PC-9 (cell line): ENCODE results near the gene KCNJ16. TPM values are rescaled to one million over a fixed set of nuclear protein-coding genes. Genes with fewer than 3 reads are reported as not detected.

Source experiments
- BruUV-seq: library from RNA; stranded (reverse); fragments of 400-500 nt; replicated peaks from 2 replicates; lab custom pipeline; 2021; lab: Mats Ljungman, UMichigan
- CTCF ChIA-PET: fragments of 300-600 bp; sonication (Branson Sonifier 250); formaldehyde crosslinking; loops from one replicate; lab custom pipeline; 2022; ENCODE audit warnings: antibody characterized with exemption; lab: Charles Lee
- POLR2A ChIA-PET: fragments of 300-600 bp; sonication (Branson Sonifier 250); formaldehyde crosslinking; loops from one replicate; lab custom pipeline; 2022; ENCODE audit warnings: antibody characterized with exemption; ENCODE audit not compliant: unreplicated experiment; lab: Charles Lee
- DNase-seq, 2 experiments: peaks; one replicate each; pipeline versions ENCODE4 v3.0.0 to v3.0.0-alpha.2; 2015 to 2022; ENCODE audit warnings: mixed read lengths in 1 of 2
- H2AFZ ChIP-seq: fragments of 200-600 bp; sonication (generic); 2 replicates; pipeline ENCODE4 v1.8.1; 2017; ENCODE audit warnings: antibody characterized with exemption
- H3F3A ChIP-seq: fragments of 200-600 bp; sonication (generic); 2 replicates; pipeline ENCODE4 v1.8.1; 2017; ENCODE audit warnings: antibody characterized with exemption, mild to moderate bottlenecking, low read depth; ENCODE audit not compliant: insufficient read depth
- H3K27ac ChIP-seq: fragments of 200-600 bp; sonication (generic); 2 replicates; pipeline ENCODE4 v1.6.1; 2016; ENCODE audit warnings: mixed run types
- H3K27me3 ChIP-seq: fragments of 200-600 bp; sonication (generic); 2 replicates; pipeline ENCODE4 v1.6.1; 2016; ENCODE audit warnings: low read depth, mixed run types; ENCODE audit not compliant: insufficient read depth
- H3K36me3 ChIP-seq: fragments of 200-600 bp; sonication (generic); 2 replicates; pipeline ENCODE4 v1.6.1; 2016; ENCODE audit warnings: low read depth, mixed run types
- H3K4me1 ChIP-seq: fragments of 200-600 bp; sonication (generic); replicated peaks from 2 replicates; pipeline ENCODE4 v1.6.1; 2016; ENCODE audit warnings: mixed run types; ENCODE audit not compliant: insufficient read depth
- H3K4me2 ChIP-seq: fragments of 200-600 bp; sonication (generic); 2 replicates; pipeline ENCODE4 v1.6.1; 2017; ENCODE audit warnings: mixed run types
- H3K4me3 ChIP-seq: fragments of 200-600 bp; sonication (generic); 2 replicates; pipeline ENCODE4 v1.6.1; 2016; ENCODE audit warnings: mixed run types
- H3K79me2 ChIP-seq: fragments of 200-600 bp; sonication (generic); 2 replicates; pipeline ENCODE4 v1.6.1; 2017; ENCODE audit warnings: low read depth, mixed run types
- H3K9me2 ChIP-seq: fragments of 200-600 bp; sonication (generic); 2 replicates; pipeline ENCODE4 v1.8.1; 2017; ENCODE audit warnings: mild to moderate bottlenecking; ENCODE audit not compliant: insufficient read depth
- H3K9me3 ChIP-seq: fragments of 200-600 bp; sonication (generic); 2 replicates; pipeline ENCODE4 v1.8.1; 2016; ENCODE audit warnings: low read depth; ENCODE audit not compliant: insufficient read depth
- H4K20me1 ChIP-seq: fragments of 200-600 bp; sonication (generic); 2 replicates; pipeline ENCODE4 v1.8.1; 2017; ENCODE audit not compliant: insufficient read depth
- EZH2 ChIP-seq: fragments of 200-600 bp; sonication (generic); IDR thresholded peaks from 2 replicates; pipeline ENCODE4 v1.8.0; 2017; ENCODE audit warnings: antibody characterized with exemption, low read depth
- intact Hi-C: fragments of 100-400 bp; cut with micrococcal nuclease; formaldehyde crosslinking; loops from one replicate; pipeline ENCODE4 v1.10.0; 2022; ENCODE audit not compliant: unreplicated experiment
- total RNA-seq: library from RNA; stranded (reverse); gene quantifications from 2 replicates; pipeline ENCODE4 v1.2.3, GENCODE V29; 2021
- TF ChIP-seq, protein P1 (sequence below): fragments of 200-600 bp; sonication (generic); conservative IDR thresholded peaks from 2 replicates; pipeline ENCODE4 v1.6.1; 2017; ENCODE audit warnings: mixed run types, antibody characterized with exemption, mild to moderate bottlenecking, moderate library complexity

Gene KCNJ16
- total RNA-seq, 1 experiment from 2014 or later: not detected

DNA sequence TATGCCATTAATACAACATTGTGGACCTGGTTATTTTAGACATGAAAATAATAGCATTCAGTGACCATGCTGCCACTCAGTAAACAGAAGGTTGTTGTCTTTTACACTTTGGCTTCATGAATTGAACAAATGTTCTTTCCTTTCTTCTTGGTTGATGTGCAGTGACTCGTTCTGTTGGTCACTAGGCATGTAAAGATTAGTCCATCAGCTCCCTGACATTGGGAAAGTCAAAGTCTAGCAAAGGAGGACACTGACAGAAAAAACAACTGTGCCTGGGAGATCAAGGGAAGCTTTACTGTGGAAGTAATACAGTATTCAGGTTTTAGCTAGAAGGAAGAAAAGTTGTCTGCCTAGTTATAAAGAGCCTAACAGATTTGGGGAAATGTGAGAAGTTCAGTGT lies 6.9 kb downstream of the KCNJ16 start:
- Histone ChIP-seq H4K20me1 (no peaks in the 10 kb centered on the region), H3K4me3 (no peak overlapping the region), H3F3A (no peaks in the 10 kb centered on the region), H3K36me3 (no peaks in the 10 kb centered on the region), H3K9me2 (no peaks in the 10 kb centered on the region), H3K27me3 (no peaks in the 10 kb centered on the region; the same call in 1 of the 2 replicates), H3K79me2 (no peaks in the 10 kb centered on the region), H3K4me1 (no peaks in the 10 kb centered on the region), H3K27ac (no peak overlapping the region), H2AFZ (no peak overlapping the region), H3K4me2 (no peak overlapping the region), H3K9me3 (no peaks in the 10 kb centered on the region)
- ChIA-PET CTCF (no interaction called here), POLR2A (no interaction called here)
- no peak for DNase-seq
- intact Hi-C loops: no loop called here
- TF ChIP-seq, protein P1, sequence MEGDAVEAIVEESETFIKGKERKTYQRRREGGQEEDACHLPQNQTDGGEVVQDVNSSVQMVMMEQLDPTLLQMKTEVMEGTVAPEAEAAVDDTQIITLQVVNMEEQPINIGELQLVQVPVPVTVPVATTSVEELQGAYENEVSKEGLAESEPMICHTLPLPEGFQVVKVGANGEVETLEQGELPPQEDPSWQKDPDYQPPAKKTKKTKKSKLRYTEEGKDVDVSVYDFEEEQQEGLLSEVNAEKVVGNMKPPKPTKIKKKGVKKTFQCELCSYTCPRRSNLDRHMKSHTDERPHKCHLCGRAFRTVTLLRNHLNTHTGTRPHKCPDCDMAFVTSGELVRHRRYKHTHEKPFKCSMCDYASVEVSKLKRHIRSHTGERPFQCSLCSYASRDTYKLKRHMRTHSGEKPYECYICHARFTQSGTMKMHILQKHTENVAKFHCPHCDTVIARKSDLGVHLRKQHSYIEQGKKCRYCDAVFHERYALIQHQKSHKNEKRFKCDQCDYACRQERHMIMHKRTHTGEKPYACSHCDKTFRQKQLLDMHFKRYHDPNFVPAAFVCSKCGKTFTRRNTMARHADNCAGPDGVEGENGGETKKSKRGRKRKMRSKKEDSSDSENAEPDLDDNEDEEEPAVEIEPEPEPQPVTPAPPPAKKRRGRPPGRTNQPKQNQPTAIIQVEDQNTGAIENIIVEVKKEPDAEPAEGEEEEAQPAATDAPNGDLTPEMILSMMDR: no peak
- no peak for TF ChIP-seq EZH2
- no TSS peak for BruUV-seq

DNA sequence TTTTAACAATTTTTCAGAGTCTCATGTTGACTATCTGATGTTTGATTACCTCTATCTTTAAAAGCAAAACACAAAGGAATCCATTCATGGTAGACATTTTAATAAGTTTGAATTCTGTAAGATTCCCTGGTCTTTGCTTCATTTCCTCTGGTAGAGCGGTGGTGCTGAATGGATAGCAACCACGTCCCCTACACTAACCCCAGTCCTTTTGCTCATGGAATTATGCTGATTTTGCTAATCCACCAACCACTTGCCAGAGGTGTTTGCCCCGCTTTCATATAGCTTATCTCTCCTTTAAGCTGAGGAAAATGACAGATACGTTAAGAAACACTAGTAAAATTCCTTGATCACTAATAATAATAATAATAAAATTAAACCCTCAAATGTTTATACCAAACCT lies 9.5 kb downstream of the KCNJ16 start:
- intact Hi-C loops: no loop called here
- no peak overlapping the region for H3K4me2 ChIP-seq
- no peaks in the 10 kb centered on the region for H3K79me2 ChIP-seq
- no peaks in the 10 kb centered on the region; the same call in 1 of the 2 replicates for H3K27me3 ChIP-seq
- no peak for TF ChIP-seq EZH2
- TF ChIP-seq, protein P1: no peak
- no peak overlapping the region for H2AFZ ChIP-seq
- no peaks in the 10 kb centered on the region for H3K36me3 ChIP-seq
- no peak for DNase-seq
- no peak overlapping the region for H3K4me3 ChIP-seq
- BruUV-seq: no TSS peak
- ChIA-PET CTCF (no interaction called here), POLR2A (no interaction called here)
- no peaks in the 10 kb centered on the region for H3K9me3 ChIP-seq
- no peaks in the 10 kb centered on the region for H3K9me2 ChIP-seq
- H3K4me1 ChIP-seq: peaks cover 11% of the 10 kb centered on the region
- peaks cover 9% of the 10 kb centered on the region for H3F3A ChIP-seq
- H3K27ac ChIP-seq: no peak overlapping the region
- no peaks in the 10 kb centered on the region for H4K20me1 ChIP-seq

DNA sequence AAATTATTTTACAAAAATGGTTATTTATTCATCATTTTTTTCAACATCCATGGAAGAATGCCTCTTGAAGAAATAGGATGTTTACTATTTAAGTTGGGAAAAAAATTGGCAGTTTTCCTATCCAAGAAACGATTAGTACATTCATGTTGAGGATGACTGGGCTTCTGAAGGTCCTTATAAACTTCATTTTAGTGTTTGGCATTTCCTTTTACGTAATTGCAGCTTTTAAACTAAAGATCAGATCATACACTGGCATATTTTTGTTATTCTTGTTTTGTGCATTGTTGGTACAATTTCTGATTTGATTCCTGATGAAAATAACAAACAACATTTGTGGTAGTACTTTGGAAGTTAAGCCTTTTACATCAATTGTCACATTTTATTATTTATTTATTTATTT lies 11.5 kb downstream of the KCNJ16 start:
- CTCF ChIA-PET: no interaction called here
- Histone ChIP-seq H3K4me1 (peaks cover 29% of the 10 kb centered on the region), H3K9me3 (no peaks in the 10 kb centered on the region), H3K4me2 (no peak overlapping the region), H4K20me1 (no peaks in the 10 kb centered on the region), H3K36me3 (no peaks in the 10 kb centered on the region), H3K79me2 (no peaks in the 10 kb centered on the region), H3K27me3 (no peaks in the 10 kb centered on the region; the same call in 1 of the 2 replicates), H3K4me3 (no peak overlapping the region), H3K27ac (no peak overlapping the region), H3K9me2 (no peaks in the 10 kb centered on the region), H3F3A (peaks cover 18% of the 10 kb centered on the region), H2AFZ (no peak overlapping the region)
- no TSS peak for BruUV-seq
- intact Hi-C loops: no loop called here
- POLR2A ChIA-PET: no interaction called here
- DNase-seq: no peak
- TF ChIP-seq, protein P1: no peak
- TF ChIP-seq EZH2: no peak
